Caco-2 (cell line): Measurements from ENCODE around the gene SLC7A5. TPM values are rescaled to one million over a fixed set of nuclear protein-coding genes. Genes with fewer than 3 reads are reported as not detected.
A peak's percentile ranks its signal among the peaks of the same experiment; 100 is the strongest.

Experiments used
- BruUV-seq: library from RNA; stranded (reverse); fragments of 400-500 nt; replicated peaks from 2 replicates; lab custom pipeline; 2021; lab: Mats Ljungman, UMichigan
- CTCF ChIA-PET: fragments of 300-600 bp; sonication (Branson Sonifier 250); formaldehyde crosslinking; loops from one replicate; lab custom pipeline; 2022; ENCODE audit warnings: antibody characterized with exemption; lab: Charles Lee
- POLR2A ChIA-PET: fragments of 300-600 bp; sonication (Branson Sonifier 250); formaldehyde crosslinking; loops from one replicate; lab custom pipeline; 2022; ENCODE audit warnings: antibody characterized with exemption; lab: Charles Lee
- DNase-seq, 2 experiments: peaks; one replicate each; pipeline versions ENCODE4 v3.0.0 to v3.0.0-alpha.2; 2020 to 2022
- H3K27me3 ChIP-seq: replicated peaks from 2 replicates; pipeline ENCODE4 v1.6.0; 2011; ENCODE audit warnings: low read length; ENCODE audit not compliant: control insufficient read depth, insufficient read depth
- H3K36me3 ChIP-seq: 2 replicates; pipeline ENCODE4 v1.5.1; 2011; ENCODE audit warnings: low read length; ENCODE audit not compliant: control insufficient read depth, insufficient read depth
- H3K4me1 ChIP-seq: fragments of 250-450 bp; sonication (Bioruptor Pico); 2 replicates; pipeline ENCODE4 v1.5.1; 2020; ENCODE audit warnings: mild to moderate bottlenecking
- H3K4me3 ChIP-seq: 2 replicates; pipeline ENCODE4 v1.5.1; 2011; ENCODE audit warnings: low read depth, mild to moderate bottlenecking, control low read depth, low read length
- H3K9me3 ChIP-seq: fragments of 250-450 bp; sonication (Bioruptor Pico); 2 replicates; pipeline ENCODE4 v1.5.1; 2020; ENCODE audit warnings: mild to moderate bottlenecking, moderate library complexity
- H3K27ac Mint-ChIP-seq: one replicate; pipeline ENCODE4 v1.8.0; 2022; ENCODE audit warnings: mixed read lengths; ENCODE audit not compliant: unreplicated experiment
- H3K27me3 Mint-ChIP-seq: one replicate; pipeline ENCODE4 v1.8.0; 2022; ENCODE audit warnings: mixed read lengths; ENCODE audit not compliant: insufficient read depth, unreplicated experiment
- H3K36me3 Mint-ChIP-seq: one replicate; pipeline ENCODE4 v1.8.0; 2022; ENCODE audit warnings: mild to moderate bottlenecking, mixed read lengths; ENCODE audit not compliant: insufficient read depth, unreplicated experiment
- H3K4me1 Mint-ChIP-seq: one replicate; pipeline ENCODE4 v1.8.0; 2022; ENCODE audit warnings: low read depth, mixed read lengths; ENCODE audit not compliant: unreplicated experiment
- H3K4me3 Mint-ChIP-seq: one replicate; pipeline ENCODE4 v1.8.0; 2022; ENCODE audit warnings: mild to moderate bottlenecking, moderate library complexity, mixed read lengths; ENCODE audit not compliant: unreplicated experiment
- H3K9me3 Mint-ChIP-seq: one replicate; pipeline ENCODE4 v1.8.0; 2022; ENCODE audit warnings: mixed read lengths; ENCODE audit not compliant: unreplicated experiment
- CTCF ChIP-seq, 2 experiments: fragments of 200-600 bp in 1 of 2; IDR thresholded peaks; 1 replicate in 1 of 2; 2 replicates in 1 of 2; pipeline versions ENCODE4 v1.5.1 to v1.8.0; 2011 to 2022; ENCODE audit warnings: antibody characterized with exemption in 1 of 2, control low read depth in 1 of 2, inconsistent platforms in 1 of 2, low read depth in 1 of 2, low read length in 1 of 2, mild to moderate bottlenecking in 1 of 2, moderate library complexity in 1 of 2; ENCODE audit not compliant: insufficient read depth in 1 of 2, severe bottlenecking in 1 of 2, unreplicated experiment in 1 of 2
- intact Hi-C: fragments of 100-400 bp; cut with micrococcal nuclease; formaldehyde crosslinking; loops from one replicate; pipeline ENCODE4 v1.10.0; 2022; ENCODE audit not compliant: unreplicated experiment
- total RNA-seq: library from RNA; stranded (reverse); gene quantifications from 2 replicates; pipeline ENCODE4 v1.2.3, GENCODE V29; 2022

The SLC7A5 gene
- total RNA-seq, 1 experiment from 2014 or later = 534 TPM

- ChIA-PET POLR2A (no interaction called here), CTCF (interaction anchor here (1.7 to 5.4 kb wide), 4 partner anchors 9 to 77 kb away, joined by 4 to 106 read pairs (median 11); partner anchors contain the start of gene SLC7A5)
- DNase-seq = no peak
- Histone ChIP-seq H3K27me3 (no peaks in the 10 kb centered on the region), H3K4me3 (no peak overlapping the region), H3K9me3 (no peaks in the 10 kb centered on the region), H3K36me3 (0 out of 2 replicates have a peak, but pooled peaks cover 4% of the 10 kb centered on the region), H3K4me1 (peaks cover 45% of the 10 kb centered on the region)
- no TSS peak for BruUV-seq
- H3K4me1 Mint-ChIP-seq = peaks cover 32% of the 10 kb centered on the region
- TF ChIP-seq CTCF (IDR thresholded peaks at IDR 0.05; ENCODE audit: insufficient read depth in 1 of 2, low read depth in 1 of 2, low read length in 1 of 2, severe bottlenecking in 1 of 2, unreplicated experiment in 1 of 2) = no peak
- peaks cover 100% of the 10 kb centered on the region for H3K36me3 Mint-ChIP-seq
- no peaks in the 10 kb centered on the region for H3K9me3 Mint-ChIP-seq
- no peaks in the 10 kb centered on the region for H3K27me3 Mint-ChIP-seq
- intact Hi-C loops = no loop called here
- no peak overlapping the region for H3K4me3 Mint-ChIP-seq
- peak overlapping the region; percentile 99 for H3K27ac Mint-ChIP-seq
These were observed 20.5 kb downstream of the SLC7A5 start for GRCh38 chr16:87848676-87849345.

GRCh38 chr16:87847785-87848675 lies 21.3 kb downstream of the SLC7A5 start:
- Mint-ChIP-seq H3K9me3 (no peaks in the 10 kb centered on the region), H3K4me3 (no peak overlapping the region), H3K27ac (peak overlapping the region; percentile 99), H3K27me3 (no peaks in the 10 kb centered on the region), H3K36me3 (peaks cover 100% of the 10 kb centered on the region), H3K4me1 (peaks cover 24% of the 10 kb centered on the region)
- Histone ChIP-seq H3K36me3 (0 out of 2 replicates have a peak, but pooled peaks cover 4% of the 10 kb centered on the region), H3K27me3 (no peaks in the 10 kb centered on the region), H3K9me3 (no peaks in the 10 kb centered on the region), H3K4me3 (no peak overlapping the region), H3K4me1 (peaks cover 38% of the 10 kb centered on the region)
- intact Hi-C loops = no loop called here
- TF ChIP-seq CTCF (IDR thresholded peaks at IDR 0.05; ENCODE audit: insufficient read depth in 1 of 2, low read depth in 1 of 2, low read length in 1 of 2, severe bottlenecking in 1 of 2, unreplicated experiment in 1 of 2) = no peak
- CTCF ChIA-PET = interaction anchor here (5.4 kb wide), 1 partner anchor 23 kb away, joined by 106 read pairs; the partner anchor contains the start of gene SLC7A5
- BruUV-seq = no TSS peak
- DNase-seq = no peak
- POLR2A ChIA-PET = interaction anchor here (1.0 kb wide), 1 partner anchor 24 kb away, joined by 3 read pairs; no protein-coding TSS in a partner anchor

- H3K36me3 Mint-ChIP-seq = peaks cover 100% of the 10 kb centered on the region
- peaks cover 18% of the 10 kb centered on the region for H3K4me1 Mint-ChIP-seq
- peak overlapping the region; percentile 99 for H3K27ac Mint-ChIP-seq
- ChIA-PET POLR2A (interaction anchor here (0.6 to 1.0 kb wide), 2 partner anchors 11 to 24 kb away, joined by 3 read pairs; no protein-coding TSS in a partner anchor), CTCF (interaction anchor here (5.4 kb wide), 1 partner anchor 23 kb away, joined by 106 read pairs; the partner anchor contains the start of gene SLC7A5)
- H3K9me3 ChIP-seq = no peaks in the 10 kb centered on the region
- H3K36me3 ChIP-seq = 0 out of 2 replicates have a peak, but pooled peaks cover 4% of the 10 kb centered on the region
- no peak for TF ChIP-seq CTCF (IDR thresholded peaks at IDR 0.05; ENCODE audit: insufficient read depth in 1 of 2, low read depth in 1 of 2, low read length in 1 of 2, severe bottlenecking in 1 of 2, unreplicated experiment in 1 of 2)
- H3K9me3 Mint-ChIP-seq = no peaks in the 10 kb centered on the region
- no peak overlapping the region for H3K4me3 ChIP-seq
- no TSS peak for BruUV-seq
- peaks cover 32% of the 10 kb centered on the region for H3K4me1 ChIP-seq
- no peaks in the 10 kb centered on the region for H3K27me3 ChIP-seq
- H3K27me3 Mint-ChIP-seq = no peaks in the 10 kb centered on the region
- DNase-seq = no peak
- H3K4me3 Mint-ChIP-seq = no peak overlapping the region
- intact Hi-C loops = no loop called here
These were observed 21.9 kb downstream of the SLC7A5 start for GRCh38 chr16:87847467-87847784.
